NT2/D1 (cell line): ENCODE measurements around the gene PAWR.

Source experiments
- DNase-seq: peaks from one replicate; pipeline ENCODE4 v3.0.0-alpha.2; 2011; ENCODE audit warnings: low read depth, low spot score
- H3K27me3 ChIP-seq: 2 replicates; pipeline ENCODE4 v1.6.0; 2011; ENCODE audit warnings: mild to moderate bottlenecking; ENCODE audit not compliant: insufficient read length, insufficient read depth
- H3K36me3 ChIP-seq: 2 replicates; pipeline ENCODE4 v1.6.1; 2011; ENCODE audit warnings: mild to moderate bottlenecking, low read length, mixed read lengths; ENCODE audit not compliant: insufficient read depth, insufficient read length
- H3K4me1 ChIP-seq: 2 replicates; pipeline ENCODE4 v1.5.1; 2011; ENCODE audit not compliant: insufficient read depth, insufficient read length
- H3K4me3 ChIP-seq: 2 replicates; pipeline ENCODE4 v1.5.1; 2011; ENCODE audit warnings: low read depth; ENCODE audit not compliant: insufficient read length
- H3K9ac ChIP-seq: 2 replicates; pipeline ENCODE4 v1.6.0; 2011; ENCODE audit warnings: low read depth; ENCODE audit not compliant: insufficient read length
- H3K9me3 ChIP-seq: 2 replicates; pipeline ENCODE4 v1.5.1; 2011; ENCODE audit warnings: mild to moderate bottlenecking, low read length; ENCODE audit not compliant: insufficient read depth
- SUZ12 ChIP-seq: IDR thresholded peaks from 2 replicates; pipeline ENCODE4 v1.6.1; 2011; ENCODE audit not compliant: insufficient read length, insufficient read depth; ENCODE audit errors: extremely low read depth
- YY1 ChIP-seq: IDR thresholded peaks from 2 replicates; pipeline ENCODE4 v1.6.1; 2011; ENCODE audit not compliant: insufficient read length, insufficient read depth
- ZNF274 ChIP-seq: IDR thresholded peaks from 2 replicates; pipeline ENCODE4 v1.6.1; 2011; ENCODE audit warnings: mild to moderate bottlenecking, low read depth, low read length

PAWR gene

GRCh38 chr12:79614730-79615129 is 76.0 kb downstream of the PAWR start:
- Histone ChIP-seq H3K36me3 (peaks cover 37% of the 10 kb centered on the region), H3K9ac (no peak overlapping the region), H3K27me3 (no peaks in the 10 kb centered on the region), H3K4me3 (no peak overlapping the region), H3K9me3 (peaks cover 8% of the 10 kb centered on the region), H3K4me1 (no peaks in the 10 kb centered on the region)
- no peak for DNase-seq
- TF ChIP-seq YY1, result no peak
- TF ChIP-seq ZNF274, result no peak
- no peak for TF ChIP-seq SUZ12

GRCh38 chr12:79601908-79602307 is 88.9 kb downstream of the PAWR start:
- H3K27me3 ChIP-seq, result no peaks in the 10 kb centered on the region

GRCh38 chr12:79597910-79598309 is 92.9 kb downstream of the PAWR start:
- no peak overlapping the region for H3K4me3 ChIP-seq
- peaks cover 34% of the 10 kb centered on the region for H3K36me3 ChIP-seq
- H3K4me1 ChIP-seq, result no peaks in the 10 kb centered on the region
- DNase-seq, result no peak
- H3K9me3 ChIP-seq, result no peaks in the 10 kb centered on the region
- no peak overlapping the region for H3K9ac ChIP-seq
- no peaks in the 10 kb centered on the region for H3K27me3 ChIP-seq
- TF ChIP-seq ZNF274 (no peak), SUZ12 (no peak), YY1 (no peak)

More at GRCh38 chr12:79601908-79602307, 88.9 kb downstream of the PAWR start:
- TF ChIP-seq YY1 (no peak), SUZ12 (no peak), ZNF274 (no peak)
- Histone ChIP-seq H3K4me1 (no peaks in the 10 kb centered on the region), H3K4me3 (no peak overlapping the region), H3K9ac (no peak overlapping the region), H3K36me3 (peaks cover 11% of the 10 kb centered on the region), H3K9me3 (no peaks in the 10 kb centered on the region)
- DNase-seq, result no peak

- H3K9me3 ChIP-seq, result no peaks in the 10 kb centered on the region
- DNase-seq, result no peak
- peaks cover 45% of the 10 kb centered on the region for H3K36me3 ChIP-seq
- no peak overlapping the region for H3K9ac ChIP-seq
- H3K27me3 ChIP-seq, result no peaks in the 10 kb centered on the region
- no peak for TF ChIP-seq ZNF274
- no peak for TF ChIP-seq YY1
- TF ChIP-seq SUZ12, result no peak
- H3K4me3 ChIP-seq, result no peak overlapping the region
- H3K4me1 ChIP-seq, result no peaks in the 10 kb centered on the region
Measured at GRCh38 chr12:79596719-79597350, 93.9 kb downstream of the PAWR start.

- Histone ChIP-seq H3K9me3 (no peaks in the 10 kb centered on the region), H3K27me3 (no peaks in the 10 kb centered on the region), H3K4me3 (no peak overlapping the region), H3K36me3 (peaks cover 49% of the 10 kb centered on the region), H3K9ac (no peak overlapping the region), H3K4me1 (no peaks in the 10 kb centered on the region)
- no peak for DNase-seq
- TF ChIP-seq ZNF274 (no peak), SUZ12 (no peak), YY1 (no peak)
Measured at GRCh38 chr12:79595273-79595672, 95.5 kb downstream of the PAWR start.

- peaks cover 51% of the 10 kb centered on the region for H3K36me3 ChIP-seq
- H3K27me3 ChIP-seq, result no peaks in the 10 kb centered on the region
- no peak overlapping the region for H3K4me3 ChIP-seq
- no peaks in the 10 kb centered on the region for H3K9me3 ChIP-seq
- TF ChIP-seq YY1 (no peak), ZNF274 (no peak), SUZ12 (no peak)
- no peak overlapping the region for H3K9ac ChIP-seq
- no peak for DNase-seq
- no peaks in the 10 kb centered on the region for H3K4me1 ChIP-seq
Measured at GRCh38 chr12:79592865-79593264, 97.9 kb downstream of the PAWR start.

- Histone ChIP-seq H3K4me1 (no peaks in the 10 kb centered on the region), H3K9me3 (no peaks in the 10 kb centered on the region), H3K27me3 (no peaks in the 10 kb centered on the region), H3K4me3 (no peak overlapping the region), H3K36me3 (peaks cover 54% of the 10 kb centered on the region), H3K9ac (no peak overlapping the region)
- no peak for TF ChIP-seq ZNF274
- no peak for TF ChIP-seq SUZ12
- no peak for TF ChIP-seq YY1
- DNase-seq, result no peak
Measured at GRCh38 chr12:79591988-79592387, 98.8 kb downstream of the PAWR start.
